OCI-LY7 (cell line): Measurements from ENCODE around the gene TTC16. TPM values are rescaled to one million over a fixed set of nuclear protein-coding genes. Genes with fewer than 3 reads are reported as not detected.

ENCODE experiments used
- BruUV-seq: library from RNA; stranded (reverse); fragments of 400-500 nt; replicated peaks from 2 replicates; lab custom pipeline; 2021; lab: Mats Ljungman, UMichigan
- CTCF ChIA-PET: fragments of 300-600 bp; sonication (Branson Sonifier 250); formaldehyde crosslinking; loops from one replicate; lab custom pipeline; 2022; ENCODE audit warnings: antibody characterized with exemption; ENCODE audit not compliant: unreplicated experiment; lab: Charles Lee
- POLR2A ChIA-PET: fragments of 300-600 bp; sonication (Branson Sonifier 250); formaldehyde crosslinking; loops from one replicate; lab custom pipeline; 2022; ENCODE audit warnings: antibody characterized with exemption; lab: Charles Lee
- DNase-seq: peaks from one replicate; pipeline ENCODE4 v3.0.0-alpha.2; 2015; ENCODE audit warnings: low spot score
- H2AFZ ChIP-seq: fragments of 200-600 bp; sonication (generic), shearing (Covaris generic); 2 replicates; pipeline ENCODE4 v1.6.1; 2014; ENCODE audit warnings: mild to moderate bottlenecking, antibody characterized with exemption, low read length, moderate library complexity
- H3K27ac ChIP-seq: fragments of 200-600 bp; sonication (generic); 2 replicates; pipeline ENCODE4 v1.5.1; 2014; ENCODE audit warnings: mixed run types, low read depth, mild to moderate bottlenecking, moderate library complexity, low read length, inconsistent platforms; ENCODE audit not compliant: poor library complexity, severe bottlenecking
- H3K36me3 ChIP-seq: fragments of 200-600 bp; sonication (generic); 2 replicates; pipeline ENCODE4 v1.6.1; 2014; ENCODE audit warnings: mild to moderate bottlenecking, antibody characterized with exemption, low read length, moderate library complexity, mixed read lengths; ENCODE audit not compliant: insufficient read depth
- H3K4me1 ChIP-seq: fragments of 200-600 bp; sonication (generic); 2 replicates; pipeline ENCODE4 v1.5.1; 2014; ENCODE audit warnings: mild to moderate bottlenecking, low read length; ENCODE audit not compliant: insufficient read depth, poor library complexity, severe bottlenecking
- H3K4me2 ChIP-seq: fragments of 200-600 bp; sonication (generic); 2 replicates; pipeline ENCODE4 v1.6.1; 2014; ENCODE audit warnings: mild to moderate bottlenecking, low read length
- H3K4me3 ChIP-seq: fragments of 200-600 bp; sonication (generic); 2 replicates; pipeline ENCODE4 v1.5.1; 2014; ENCODE audit warnings: mild to moderate bottlenecking, low read depth, low read length; ENCODE audit not compliant: poor library complexity, severe bottlenecking
- H3K79me2 ChIP-seq: fragments of 200-600 bp; sonication (generic); 2 replicates; pipeline ENCODE4 v1.6.1; 2016; ENCODE audit warnings: low read depth, mild to moderate bottlenecking, low read length, moderate library complexity, mixed read lengths; ENCODE audit not compliant: insufficient read depth
- H3K9me2 ChIP-seq: fragments of 200-600 bp; sonication (generic); 2 replicates; pipeline ENCODE4 v1.6.1; 2016; ENCODE audit warnings: mild to moderate bottlenecking, low read length, mixed read lengths; ENCODE audit not compliant: insufficient read depth
- H3K9me3 ChIP-seq: fragments of 200-600 bp; sonication (generic); 2 replicates; pipeline ENCODE4 v1.6.1; 2014; ENCODE audit warnings: mild to moderate bottlenecking, mixed run types, low read length, mixed read lengths
- H4K20me1 ChIP-seq: fragments of 200-600 bp; sonication (generic); 2 replicates; pipeline ENCODE4 v1.6.1; 2014; ENCODE audit warnings: mild to moderate bottlenecking, antibody characterized with exemption, low read length, moderate library complexity, mixed read lengths; ENCODE audit not compliant: insufficient read depth
- EZH2phosphoT487 ChIP-seq: fragments of 200-600 bp; sonication (generic); IDR thresholded peaks from 2 replicates; pipeline ENCODE4 v1.6.1; 2018; ENCODE audit warnings: low read depth, borderline replicate concordance, mild to moderate bottlenecking, mixed run types, antibody characterized with exemption, low read length, moderate library complexity, mixed read lengths
- intact Hi-C: fragments of 100-400 bp; cut with micrococcal nuclease; formaldehyde crosslinking; loops from one replicate; pipeline ENCODE4 v1.10.0; 2022; ENCODE audit not compliant: unreplicated experiment
- total RNA-seq, 2 experiments: library from RNA; depleted of rRNA in 1 of 2; stranded (reverse); fragments of >200 nt in 1 of 2; shearing (Covaris generic) in 1 of 2; gene quantifications; 2 replicates each; pipeline ENCODE4 v1.2.3, GENCODE V29; 2014 to 2022
- TF ChIP-seq, protein P1 (sequence below): fragments of 200-600 bp; sonication (generic); conservative IDR thresholded peaks from 2 replicates; pipeline ENCODE4 v1.5.1; 2014; ENCODE audit warnings: mild to moderate bottlenecking, antibody characterized with exemption, low read length, moderate library complexity, mixed read lengths

The TTC16 gene
- total RNA-seq, 2 experiments from 2014 or later, result not detected

DNA sequence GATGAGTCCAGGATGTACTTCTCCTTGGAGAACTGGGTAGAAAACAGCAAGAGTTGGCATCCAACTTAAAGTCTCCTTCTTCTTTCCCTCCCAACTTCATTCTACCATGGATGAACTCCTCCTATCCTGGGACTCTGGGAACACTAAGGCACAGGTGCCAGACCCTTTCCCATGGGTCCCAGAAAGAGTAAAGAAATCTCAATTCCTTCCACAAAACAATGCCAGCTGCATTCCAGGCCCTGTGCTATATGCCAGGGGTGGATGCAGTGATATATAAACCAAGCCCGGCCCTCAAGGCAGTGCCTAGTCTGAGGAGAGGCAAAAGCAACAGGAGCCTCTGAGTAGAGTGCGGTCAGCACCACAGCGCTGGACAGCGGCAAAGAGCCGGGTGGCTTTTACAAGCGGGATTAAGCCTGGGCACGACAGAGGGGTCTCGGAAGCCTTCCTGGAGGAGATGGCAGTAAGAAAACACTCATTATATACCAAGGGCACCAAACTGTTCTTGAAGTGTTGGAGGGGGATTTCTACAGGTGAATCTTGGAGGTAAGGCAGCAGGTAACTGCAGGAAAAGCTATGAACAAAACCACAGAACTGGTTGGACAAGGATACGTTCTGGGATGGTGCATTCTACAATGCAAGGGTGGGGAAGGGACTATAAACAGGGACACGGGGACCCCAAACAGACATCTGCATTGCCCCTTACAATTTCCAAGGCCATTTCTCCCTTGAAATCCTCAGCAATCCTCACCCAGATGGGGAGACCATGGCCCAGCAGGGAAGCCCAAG, 35.6 kb downstream of the TTC16 start:
- Histone ChIP-seq H3K36me3 (peaks cover 44% of the 10 kb centered on the region), H3K9me2 (no peaks in the 10 kb centered on the region), H3K4me3 (no peak overlapping the region), H3K9me3 (no peaks in the 10 kb centered on the region), H3K27ac (no peak overlapping the region), H4K20me1 (no peaks in the 10 kb centered on the region), H3K4me1 (no peaks in the 10 kb centered on the region), H3K4me2 (no peak overlapping the region), H3K79me2 (no peaks in the 10 kb centered on the region), H2AFZ (no peak overlapping the region)
- intact Hi-C loops, result no loop called here
- no peak for DNase-seq
- POLR2A ChIA-PET, result no interaction called here
- no peak for TF ChIP-seq EZH2phosphoT487
- TF ChIP-seq, protein P1, sequence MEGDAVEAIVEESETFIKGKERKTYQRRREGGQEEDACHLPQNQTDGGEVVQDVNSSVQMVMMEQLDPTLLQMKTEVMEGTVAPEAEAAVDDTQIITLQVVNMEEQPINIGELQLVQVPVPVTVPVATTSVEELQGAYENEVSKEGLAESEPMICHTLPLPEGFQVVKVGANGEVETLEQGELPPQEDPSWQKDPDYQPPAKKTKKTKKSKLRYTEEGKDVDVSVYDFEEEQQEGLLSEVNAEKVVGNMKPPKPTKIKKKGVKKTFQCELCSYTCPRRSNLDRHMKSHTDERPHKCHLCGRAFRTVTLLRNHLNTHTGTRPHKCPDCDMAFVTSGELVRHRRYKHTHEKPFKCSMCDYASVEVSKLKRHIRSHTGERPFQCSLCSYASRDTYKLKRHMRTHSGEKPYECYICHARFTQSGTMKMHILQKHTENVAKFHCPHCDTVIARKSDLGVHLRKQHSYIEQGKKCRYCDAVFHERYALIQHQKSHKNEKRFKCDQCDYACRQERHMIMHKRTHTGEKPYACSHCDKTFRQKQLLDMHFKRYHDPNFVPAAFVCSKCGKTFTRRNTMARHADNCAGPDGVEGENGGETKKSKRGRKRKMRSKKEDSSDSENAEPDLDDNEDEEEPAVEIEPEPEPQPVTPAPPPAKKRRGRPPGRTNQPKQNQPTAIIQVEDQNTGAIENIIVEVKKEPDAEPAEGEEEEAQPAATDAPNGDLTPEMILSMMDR, result no peak
- BruUV-seq, result no TSS peak
- CTCF ChIA-PET, result no interaction called here

DNA sequence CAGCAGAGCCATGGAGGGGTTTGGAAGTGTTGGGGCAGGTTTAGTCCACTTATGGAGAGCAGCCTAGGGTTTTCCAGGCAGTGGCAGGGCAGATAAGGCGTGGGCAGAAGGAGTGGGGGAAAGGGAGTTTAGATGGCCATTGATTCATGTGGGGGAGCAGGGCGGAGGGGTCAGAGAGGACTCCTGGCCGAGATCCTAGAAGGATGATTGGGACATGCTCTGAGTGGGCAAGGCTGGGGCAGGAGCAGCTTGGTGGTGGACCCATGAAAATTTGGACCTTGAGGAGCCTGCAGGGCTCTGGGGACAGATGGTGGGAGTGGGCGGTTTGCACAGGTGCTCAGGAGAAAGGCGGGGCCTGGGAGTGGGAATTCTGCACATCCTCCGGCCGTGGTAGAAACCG, 37.3 kb downstream of the TTC16 start:
- H3K4me1 ChIP-seq, result no peaks in the 10 kb centered on the region
- peaks cover 30% of the 10 kb centered on the region for H3K36me3 ChIP-seq
- H3K9me2 ChIP-seq, result no peaks in the 10 kb centered on the region
- ChIA-PET CTCF (no interaction called here), POLR2A (no interaction called here)
- H3K4me3 ChIP-seq, result no peak overlapping the region
- no peak overlapping the region for H3K4me2 ChIP-seq
- TF ChIP-seq, protein P1, result no peak
- TF ChIP-seq EZH2phosphoT487, result no peak
- no peak overlapping the region for H3K27ac ChIP-seq
- no peaks in the 10 kb centered on the region for H3K9me3 ChIP-seq
- no peaks in the 10 kb centered on the region for H4K20me1 ChIP-seq
- intact Hi-C loops, result no loop called here
- H3K79me2 ChIP-seq, result no peaks in the 10 kb centered on the region
- no peak for DNase-seq
- no peak overlapping the region for H2AFZ ChIP-seq
- no TSS peak for BruUV-seq

DNA sequence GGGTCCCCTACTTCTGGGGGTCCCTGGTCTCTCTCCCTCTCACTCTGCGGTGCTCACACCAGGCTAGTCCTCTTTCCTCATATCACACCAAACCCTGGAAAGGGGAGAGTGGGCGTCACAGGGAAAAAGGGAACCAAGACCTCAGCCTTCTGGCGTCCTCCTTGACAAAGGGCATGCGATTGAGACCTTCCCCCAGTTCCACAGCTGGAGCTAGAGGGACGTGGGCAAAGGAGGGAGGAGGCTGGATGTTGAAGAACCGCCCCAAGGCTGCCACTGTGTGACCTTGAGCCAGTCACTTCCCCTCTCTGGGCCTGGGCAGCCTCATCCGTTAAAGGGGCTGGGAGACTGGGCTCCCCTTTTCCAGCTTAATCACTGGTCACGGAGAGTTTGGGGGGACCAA, 37.7 kb downstream of the TTC16 start:
- Histone ChIP-seq H3K4me2 (no peak overlapping the region), H4K20me1 (no peaks in the 10 kb centered on the region), H3K4me1 (no peaks in the 10 kb centered on the region), H3K27ac (no peak overlapping the region), H3K36me3 (peaks cover 28% of the 10 kb centered on the region), H3K79me2 (no peaks in the 10 kb centered on the region), H3K9me3 (no peaks in the 10 kb centered on the region), H2AFZ (no peak overlapping the region), H3K9me2 (no peaks in the 10 kb centered on the region), H3K4me3 (no peak overlapping the region)
- CTCF ChIA-PET, result no interaction called here
- TF ChIP-seq EZH2phosphoT487, result no peak
- TF ChIP-seq, protein P1, result no peak
- intact Hi-C loops, result no loop called here
- no TSS peak for BruUV-seq
- DNase-seq, result no peak
- POLR2A ChIA-PET, result no interaction called here
